ENCODE results near the gene CACNA1S. TPM values are rescaled to one million over a fixed set of nuclear protein-coding genes. Genes with fewer than 3 reads are reported as not detected.

Gene CACNA1S
- total and polyA plus RNA-seq, 2 of the 13 experiments (the other 11 are each of a cell fraction or from before 2014, with no cell fraction given), result not detected

GRCh38 chr1:201110138-201110537 lies 2.1 kb downstream of the CACNA1S start (continued):
- TF ChIP-seq ZNF770 (CRISPR knock-in tag; IDR thresholded peaks at IDR 0.05) (no peak), MED8 (CRISPR knock-in tag; IDR thresholded peaks at IDR 0.05; ENCODE audit: insufficient replicate concordance) (no peak), HHEX (CRISPR knock-in tag; IDR thresholded peaks at IDR 0.05) (no peak)

GRCh38 chr1:201109651-201110050 lies 2.6 kb downstream of the CACNA1S start:
- H3K27me3 ChIP-seq (ENCODE audit: control insufficient read depth in 1 of 2, insufficient read depth in 2 of 2, low read length in 2 of 2), result peaks cover 0 to 21% of the 10 kb centered on the region in 2 experiments; a peak in 3 of 5 replicates
- DNase-seq (ENCODE audit: low spot score), result no peak
- no peak overlapping the region for H3K9ac ChIP-seq (ENCODE audit: insufficient read depth, low read depth, low read length)
- ChIA-PET CTCF (ENCODE audit: low intra/inter-chr PET ratio, low total read pairs) (no interaction called here), POLR2A (no interaction called here)
- H2AFZ ChIP-seq (ENCODE audit: low read length), result no peak overlapping the region
- 20% methylated on average over 1 of the region's 1 CpG for WGBS (ENCODE audit: low lambda C conversion rate)
- intact Hi-C loops (cut with micrococcal nuclease; ENCODE audit: unreplicated experiment), result loop anchor here (5.0 to 10.0 kb wide), 2 partner anchors 215 to 552 kb away; partner anchors contain the start of gene INAVA
- no peak overlapping the region for H3K27ac ChIP-seq (ENCODE audit: extremely low read length, insufficient read depth, low read length)
- H3K4me1 ChIP-seq (ENCODE audit: insufficient read depth, low read length), result no peaks in the 10 kb centered on the region
- H3K79me2 ChIP-seq (ENCODE audit: insufficient read depth, low read length), result no peaks in the 10 kb centered on the region
- TF ChIP-seq HHEX (CRISPR knock-in tag; IDR thresholded peaks at IDR 0.05), result no peak
- TF ChIP-seq ZNF616 (CRISPR knock-in tag; IDR thresholded peaks at IDR 0.05; ENCODE audit: low read depth), result no peak
- no peak for TF ChIP-seq TMF1 (CRISPR knock-in tag; IDR thresholded peaks at IDR 0.05; ENCODE audit: low read depth)
- no peak for TF ChIP-seq TFAP4 (IDR thresholded peaks at IDR 0.05; ENCODE audit: borderline replicate concordance, low read depth)
- TF ChIP-seq WIZ (CRISPR knock-in tag; IDR thresholded peaks at IDR 0.05), result no peak
- TF ChIP-seq KLF13 (CRISPR knock-in tag; IDR thresholded peaks at IDR 0.05), result no peak
- TF ChIP-seq PLRG1 (conservative IDR thresholded peaks at IDR 0.05), result no peak
- no peak for TF ChIP-seq ZNF383 (CRISPR knock-in tag; IDR thresholded peaks at IDR 0.05; ENCODE audit: borderline replicate concordance)
- no peaks in the 10 kb centered on the region for H3K9me3 ChIP-seq (ENCODE audit: low read length)
- FAIRE-seq, result no peak
- H3K4me3 ChIP-seq (replicated peaks in 1 of 3; ENCODE audit: insufficient read depth in 1 of 3, low read depth in 2 of 3, low read length in 3 of 3), result no peak overlapping the region
- BruUV-seq (replicated peaks), result no TSS peak
- in situ Hi-C loops (cut with HindIII; ENCODE audit: extremely low pct_ligation_motif_present, low pct_unique_long_range_greater_than_20kb), result loop anchor here (10.0 kb wide), 1 partner anchor 135 kb away; no protein-coding TSS in a partner anchor
- ATAC-seq, result no peak
- H3K36me3 ChIP-seq (replicated peaks in 1 of 2; ENCODE audit: control insufficient read depth in 1 of 2, insufficient read depth in 2 of 2, low read length in 2 of 2), result no peaks in the 10 kb centered on the region
- no peaks in the 10 kb centered on the region for H4K20me1 ChIP-seq (ENCODE audit: insufficient read depth, low read length)
- H3K4me2 ChIP-seq (ENCODE audit: low read depth, low read length), result no peak overlapping the region
